WERI-Rb-1 (cell line): ENCODE results near the gene ASF1B.
"Not testable (repeated sequence)": the region's sequence is repeated elsewhere in the genome, so short reads cannot be mapped to it uniquely, and the experiment has no call there.

Source experiments
- DNase-seq: peaks from one replicate; pipeline ENCODE4 v3.0.0-alpha.2; 2020
- H3K27ac ChIP-seq: fragments of 250-450 bp; sonication (Bioruptor Pico); 2 replicates; pipeline ENCODE4 v1.5.1; 2020; ENCODE audit warnings: mild to moderate bottlenecking, moderate library complexity
- H3K27me3 ChIP-seq: fragments of 250-450 bp; sonication (Bioruptor Pico); 2 replicates; pipeline ENCODE4 v1.5.1; 2021; ENCODE audit warnings: mild to moderate bottlenecking, low read depth, moderate library complexity; ENCODE audit not compliant: insufficient read depth, severe bottlenecking
- H3K36me3 ChIP-seq: fragments of 250-450 bp; sonication (Bioruptor Pico); 2 replicates; pipeline ENCODE4 v1.5.1; 2020; ENCODE audit warnings: mild to moderate bottlenecking, moderate library complexity
- H3K4me3 ChIP-seq: 2 replicates; pipeline ENCODE4 v1.5.1; 2011; ENCODE audit warnings: low read depth, mild to moderate bottlenecking, control low read depth, low read length
- H3K9me3 ChIP-seq: fragments of 250-450 bp; sonication (Bioruptor Pico); 2 replicates; pipeline ENCODE4 v1.5.1; 2021; ENCODE audit warnings: mild to moderate bottlenecking, moderate library complexity; ENCODE audit not compliant: severe bottlenecking
- TF ChIP-seq, protein P1 (sequence below): IDR thresholded peaks from 2 replicates; pipeline ENCODE4 v1.5.1; 2011; ENCODE audit warnings: low read depth, mild to moderate bottlenecking, control low read depth, inconsistent platforms, low read length

ASF1B gene

DNA sequence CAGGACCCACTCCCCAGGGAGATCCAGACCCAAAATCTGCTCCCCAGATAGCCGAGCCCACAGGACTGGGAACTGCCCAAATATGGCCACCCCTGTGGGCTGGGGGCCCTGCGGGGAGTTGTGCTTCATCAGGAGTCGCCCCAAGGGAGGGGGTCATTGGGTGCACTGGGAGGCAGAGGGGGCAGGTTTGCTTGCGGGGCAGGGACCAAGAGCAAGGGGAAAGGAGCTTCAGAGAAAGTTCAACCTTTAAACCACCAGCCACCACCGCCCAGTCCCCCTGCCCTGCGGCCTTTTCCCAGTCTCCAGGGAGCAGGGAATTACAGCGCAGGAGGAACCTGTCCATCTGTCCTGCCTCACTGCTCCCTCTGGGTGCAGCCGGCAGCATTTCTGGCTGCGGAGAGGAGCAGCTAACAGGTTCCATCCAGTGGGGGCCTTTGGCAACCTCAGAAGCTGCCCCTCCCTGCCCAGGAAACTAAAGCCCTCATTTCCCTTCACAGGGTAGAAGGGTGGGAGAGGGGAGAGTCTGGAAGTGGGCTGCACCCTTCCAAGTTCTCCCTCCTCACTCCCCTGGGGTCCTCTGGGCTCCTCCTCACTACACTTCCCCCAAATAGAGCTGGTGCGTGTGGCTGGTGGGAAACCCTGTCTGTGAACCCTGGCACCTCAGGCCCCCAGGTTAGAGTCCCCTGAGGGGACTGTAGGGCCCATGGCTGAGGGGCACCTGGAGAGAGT lies 13.8 kb upstream of the ASF1B start:
- TF ChIP-seq, protein P1, sequence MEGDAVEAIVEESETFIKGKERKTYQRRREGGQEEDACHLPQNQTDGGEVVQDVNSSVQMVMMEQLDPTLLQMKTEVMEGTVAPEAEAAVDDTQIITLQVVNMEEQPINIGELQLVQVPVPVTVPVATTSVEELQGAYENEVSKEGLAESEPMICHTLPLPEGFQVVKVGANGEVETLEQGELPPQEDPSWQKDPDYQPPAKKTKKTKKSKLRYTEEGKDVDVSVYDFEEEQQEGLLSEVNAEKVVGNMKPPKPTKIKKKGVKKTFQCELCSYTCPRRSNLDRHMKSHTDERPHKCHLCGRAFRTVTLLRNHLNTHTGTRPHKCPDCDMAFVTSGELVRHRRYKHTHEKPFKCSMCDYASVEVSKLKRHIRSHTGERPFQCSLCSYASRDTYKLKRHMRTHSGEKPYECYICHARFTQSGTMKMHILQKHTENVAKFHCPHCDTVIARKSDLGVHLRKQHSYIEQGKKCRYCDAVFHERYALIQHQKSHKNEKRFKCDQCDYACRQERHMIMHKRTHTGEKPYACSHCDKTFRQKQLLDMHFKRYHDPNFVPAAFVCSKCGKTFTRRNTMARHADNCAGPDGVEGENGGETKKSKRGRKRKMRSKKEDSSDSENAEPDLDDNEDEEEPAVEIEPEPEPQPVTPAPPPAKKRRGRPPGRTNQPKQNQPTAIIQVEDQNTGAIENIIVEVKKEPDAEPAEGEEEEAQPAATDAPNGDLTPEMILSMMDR, result 0 out of 2 replicates have a peak, but pooled peaks have one; percentile 3
- H3K27me3 ChIP-seq, result no peaks in the 10 kb centered on the region
- H3K27ac ChIP-seq, result no peak overlapping the region
- no peaks in the 10 kb centered on the region for H3K9me3 ChIP-seq
- H3K4me3 ChIP-seq, result no peak overlapping the region
- DNase-seq, result peak; percentile 25
- H3K36me3 ChIP-seq, result peaks cover 29% of the 10 kb centered on the region

- TF ChIP-seq, protein P1, result no peak
- no peak overlapping the region for H3K4me3 ChIP-seq
- no peak for DNase-seq
- H3K27ac ChIP-seq, result no peak overlapping the region
- no peaks in the 10 kb centered on the region for H3K27me3 ChIP-seq
- H3K36me3 ChIP-seq, result peaks cover 23% of the 10 kb centered on the region
- no peaks in the 10 kb centered on the region for H3K9me3 ChIP-seq
Measured at GRCh38 chr19:14149509-14149994, 13.2 kb upstream of the ASF1B start.

DNA sequence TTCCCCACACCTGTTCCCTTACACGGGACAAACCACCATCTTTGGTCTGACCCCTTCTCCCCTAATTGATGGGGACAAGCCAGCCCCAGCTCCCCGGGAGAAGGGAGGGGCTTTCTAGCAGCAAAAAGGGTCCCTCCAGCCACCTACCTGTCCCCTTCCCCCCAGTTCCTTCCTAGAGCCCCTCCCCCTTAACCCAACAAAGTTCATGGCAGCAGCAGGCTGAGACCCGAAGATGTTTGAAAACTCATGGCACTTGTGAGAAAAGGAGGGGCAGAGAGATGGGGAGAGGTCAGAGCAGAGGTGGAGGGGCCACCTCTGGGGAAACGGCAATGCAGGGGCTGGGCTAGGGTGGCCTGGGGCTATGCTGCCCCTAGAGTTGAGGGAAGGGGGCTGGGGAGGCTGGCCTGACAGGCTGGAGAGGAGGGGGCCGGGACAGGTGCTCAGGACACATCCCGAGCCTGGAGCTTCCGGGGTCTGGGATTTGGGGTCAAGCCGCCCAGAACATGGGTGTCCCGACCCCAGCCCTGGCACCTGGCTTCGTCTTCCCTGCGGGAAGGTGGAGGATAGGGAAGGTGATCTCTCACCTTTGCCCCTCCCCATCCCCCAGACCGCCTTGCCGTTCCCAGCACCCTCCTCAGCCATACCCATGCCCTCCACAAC lies 12.5 kb upstream of the ASF1B start:
- Histone ChIP-seq H3K27me3 (no peaks in the 10 kb centered on the region), H3K36me3 (peaks cover 22% of the 10 kb centered on the region), H3K4me3 (no peak overlapping the region), H3K27ac (no peak overlapping the region), H3K9me3 (no peaks in the 10 kb centered on the region)
- no peak for DNase-seq
- TF ChIP-seq, protein P1, result no peak

- H3K27me3 ChIP-seq, result no peaks in the 10 kb centered on the region
- H3K36me3 ChIP-seq, result peaks cover 21% of the 10 kb centered on the region
- no peaks in the 10 kb centered on the region for H3K9me3 ChIP-seq
- peak; percentile 77 for DNase-seq
- TF ChIP-seq, protein P1, result peak; percentile 93
- no peak overlapping the region for H3K4me3 ChIP-seq
- no peak overlapping the region for H3K27ac ChIP-seq
Measured at GRCh38 chr19:14147797-14148605, 11.6 kb upstream of the ASF1B start.

DNA sequence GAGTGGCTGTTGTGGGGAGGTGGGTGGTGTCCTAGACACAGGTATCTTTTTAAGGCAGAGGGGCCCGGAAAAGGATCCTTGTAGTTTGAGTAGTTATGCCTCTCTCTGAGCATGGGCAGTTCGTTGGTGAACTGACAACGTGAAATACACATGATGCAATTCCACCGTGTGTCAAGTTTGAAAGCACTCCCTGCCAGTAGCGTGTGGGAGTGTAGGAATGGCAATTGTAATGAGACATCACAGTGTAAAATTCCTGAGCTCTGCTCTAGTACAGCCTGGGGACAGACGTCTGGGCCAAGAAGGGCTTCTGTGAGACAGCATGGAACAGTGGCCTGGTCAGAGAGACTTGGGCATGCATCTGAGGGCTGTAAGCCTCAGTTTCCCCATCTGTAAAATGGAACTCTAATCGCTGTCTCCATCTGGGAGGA lies 10.4 kb upstream of the ASF1B start:
- Histone ChIP-seq H3K27me3 (no peaks in the 10 kb centered on the region), H3K27ac (no peak overlapping the region), H3K4me3 (no peak overlapping the region), H3K36me3 (peaks cover 9% of the 10 kb centered on the region), H3K9me3 (no peaks in the 10 kb centered on the region)
- no peak for DNase-seq
- TF ChIP-seq, protein P1, result no peak

- H3K27me3 ChIP-seq, DNase-seq, H3K27ac ChIP-seq: not testable (repeated sequence)
Measured at GRCh38 chr19:14146169-14146568, 9.8 kb upstream of the ASF1B start.

More at GRCh38 chr19:14146169-14146568, 9.8 kb upstream of the ASF1B start:
- H3K9me3 ChIP-seq, H3K4me3 ChIP-seq, H3K36me3 ChIP-seq: not testable (repeated sequence)
